Measurements from ENCODE around the gene SPRED2. TPM values are rescaled to one million over a fixed set of nuclear protein-coding genes. Genes with fewer than 3 reads are reported as not detected.

SPRED2 gene
- total and polyA plus RNA-seq, 2 of the 8 experiments (the other 6 are each of a cell fraction or from before 2014, with no cell fraction given): 15.3 to 22.5 TPM

GRCh38 chr2:65452150-65452895 lies 19.9 kb upstream of the SPRED2 start (continued):
- TF ChIP-seq CHD7 (IDR thresholded peaks at IDR 0.05; ENCODE audit: insufficient replicate concordance, low read length) (no peak), ASH2L (IDR thresholded peaks at IDR 0.05; ENCODE audit: low read length) (no peak), ATF2 (IDR thresholded peaks at IDR 0.05; ENCODE audit: low read length) (no peak), CTBP2 (IDR thresholded peaks at IDR 0.05; ENCODE audit: borderline replicate concordance, insufficient read depth, insufficient read length, low read length) (no peak)

Measured in H1 (cell line).